ENCODE data around the gene CD44.

The CD44 gene

DNA sequence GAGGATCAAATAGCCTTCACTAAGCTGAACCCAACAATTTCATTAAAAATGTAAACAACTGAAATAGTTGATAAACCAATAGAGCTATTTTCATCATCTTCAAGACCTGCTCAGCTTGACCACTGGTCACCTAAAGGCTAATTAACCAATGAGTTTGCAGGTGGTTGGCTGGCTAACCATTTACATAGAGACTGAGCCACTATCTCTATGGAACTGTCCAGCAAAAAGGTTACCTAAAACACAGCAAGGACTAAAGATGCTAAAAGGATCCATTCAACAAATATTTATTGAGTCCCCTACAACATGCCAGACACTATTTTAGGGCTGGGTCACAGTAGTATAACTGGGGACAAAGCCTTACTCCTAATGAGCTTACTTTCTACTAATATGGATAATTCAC is 123.8 kb downstream of the CD44 start:
- no peak for ATAC-seq
- no peak for TF ChIP-seq CSRNP3 (CRISPR knock-in tag; IDR thresholded peaks at IDR 0.05)
- TF ChIP-seq PPARA (CRISPR knock-in tag; IDR thresholded peaks at IDR 0.05; ENCODE audit: borderline replicate concordance): no peak
- no peak for TF ChIP-seq ESRRG (CRISPR knock-in tag; IDR thresholded peaks at IDR 0.05)
- TF ChIP-seq GLIS3 (CRISPR knock-in tag; IDR thresholded peaks at IDR 0.05): no peak
- TF ChIP-seq CSDC2 (CRISPR knock-in tag; IDR thresholded peaks at IDR 0.05): no peak
- TF ChIP-seq ZFP3 (CRISPR knock-in tag; IDR thresholded peaks at IDR 0.05): no peak
- TF ChIP-seq ARNTL (CRISPR knock-in tag; IDR thresholded peaks at IDR 0.05; ENCODE audit: borderline replicate concordance, low read depth): no peak
- TF ChIP-seq PATZ1 (CRISPR knock-in tag; IDR thresholded peaks at IDR 0.05; ENCODE audit: borderline replicate concordance): no peak
- TF ChIP-seq ZNF565 (CRISPR knock-in tag; conservative IDR thresholded peaks at IDR 0.05; ENCODE audit: low read depth): no peak
- TF ChIP-seq, protein P1, sequence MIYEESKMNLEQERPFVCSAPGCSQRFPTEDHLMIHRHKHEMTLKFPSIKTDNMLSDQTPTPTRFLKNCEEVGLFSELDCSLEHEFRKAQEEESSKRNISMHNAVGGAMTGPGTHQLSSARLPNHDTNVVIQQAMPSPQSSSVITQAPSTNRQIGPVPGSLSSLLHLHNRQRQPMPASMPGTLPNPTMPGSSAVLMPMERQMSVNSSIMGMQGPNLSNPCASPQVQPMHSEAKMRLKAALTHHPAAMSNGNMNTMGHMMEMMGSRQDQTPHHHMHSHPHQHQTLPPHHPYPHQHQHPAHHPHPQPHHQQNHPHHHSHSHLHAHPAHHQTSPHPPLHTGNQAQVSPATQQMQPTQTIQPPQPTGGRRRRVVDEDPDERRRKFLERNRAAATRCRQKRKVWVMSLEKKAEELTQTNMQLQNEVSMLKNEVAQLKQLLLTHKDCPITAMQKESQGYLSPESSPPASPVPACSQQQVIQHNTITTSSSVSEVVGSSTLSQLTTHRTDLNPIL (CRISPR knock-in tag; IDR thresholded peaks at IDR 0.05; ENCODE audit: low read depth): no peak
- no peak for TF ChIP-seq OSR1 (CRISPR knock-in tag; IDR thresholded peaks at IDR 0.05)
- TF ChIP-seq ZC3H10 (CRISPR knock-in tag; IDR thresholded peaks at IDR 0.05): no peak
- no peak for TF ChIP-seq ZFP30 (CRISPR knock-in tag; IDR thresholded peaks at IDR 0.05)
- no peak for TF ChIP-seq TOX (CRISPR knock-in tag; IDR thresholded peaks at IDR 0.05; ENCODE audit: borderline replicate concordance)
- TF ChIP-seq ISL1 (CRISPR knock-in tag; IDR thresholded peaks at IDR 0.05): no peak
- TF ChIP-seq RARB (CRISPR knock-in tag; IDR thresholded peaks at IDR 0.05): no peak

DNA sequence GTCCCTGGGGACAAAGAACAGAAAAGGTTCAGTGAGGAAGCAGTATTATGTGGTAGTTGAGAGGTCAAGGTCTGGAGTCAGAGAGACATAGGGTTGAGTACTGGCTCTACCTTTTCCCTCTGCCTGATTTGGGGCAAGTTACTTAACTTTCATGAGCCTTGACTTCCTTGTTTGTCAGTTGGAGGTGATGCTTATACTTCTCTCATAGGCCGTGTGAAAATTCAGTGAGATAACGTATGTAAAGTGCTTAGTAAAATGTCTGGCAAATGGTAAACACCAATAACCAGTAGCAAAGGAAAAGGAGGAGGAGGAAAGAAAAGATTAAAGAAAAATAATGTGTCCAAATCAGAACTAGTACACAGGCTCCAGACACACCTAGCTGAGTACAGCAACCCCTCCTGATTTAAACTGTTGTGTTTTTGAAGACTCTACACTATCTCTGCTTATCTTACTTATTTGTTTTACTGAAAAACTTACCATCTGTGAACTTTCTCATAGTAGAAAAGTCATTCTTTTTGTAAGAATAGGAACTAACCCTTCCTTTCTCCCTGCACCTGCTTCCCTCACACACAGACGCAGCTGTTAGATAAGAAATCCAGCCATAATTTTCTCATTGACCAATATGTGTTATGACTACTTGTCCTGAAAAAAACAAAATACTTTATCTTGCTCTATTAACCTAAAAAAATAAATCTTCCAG is 126.9 kb downstream of the CD44 start:
- no peak for ATAC-seq
- no peak for TF ChIP-seq PPARA (CRISPR knock-in tag; IDR thresholded peaks at IDR 0.05; ENCODE audit: borderline replicate concordance)
- no peak for TF ChIP-seq ZFP3 (CRISPR knock-in tag; IDR thresholded peaks at IDR 0.05)
- TF ChIP-seq RARB (CRISPR knock-in tag; IDR thresholded peaks at IDR 0.05): no peak
- TF ChIP-seq, protein P2, sequence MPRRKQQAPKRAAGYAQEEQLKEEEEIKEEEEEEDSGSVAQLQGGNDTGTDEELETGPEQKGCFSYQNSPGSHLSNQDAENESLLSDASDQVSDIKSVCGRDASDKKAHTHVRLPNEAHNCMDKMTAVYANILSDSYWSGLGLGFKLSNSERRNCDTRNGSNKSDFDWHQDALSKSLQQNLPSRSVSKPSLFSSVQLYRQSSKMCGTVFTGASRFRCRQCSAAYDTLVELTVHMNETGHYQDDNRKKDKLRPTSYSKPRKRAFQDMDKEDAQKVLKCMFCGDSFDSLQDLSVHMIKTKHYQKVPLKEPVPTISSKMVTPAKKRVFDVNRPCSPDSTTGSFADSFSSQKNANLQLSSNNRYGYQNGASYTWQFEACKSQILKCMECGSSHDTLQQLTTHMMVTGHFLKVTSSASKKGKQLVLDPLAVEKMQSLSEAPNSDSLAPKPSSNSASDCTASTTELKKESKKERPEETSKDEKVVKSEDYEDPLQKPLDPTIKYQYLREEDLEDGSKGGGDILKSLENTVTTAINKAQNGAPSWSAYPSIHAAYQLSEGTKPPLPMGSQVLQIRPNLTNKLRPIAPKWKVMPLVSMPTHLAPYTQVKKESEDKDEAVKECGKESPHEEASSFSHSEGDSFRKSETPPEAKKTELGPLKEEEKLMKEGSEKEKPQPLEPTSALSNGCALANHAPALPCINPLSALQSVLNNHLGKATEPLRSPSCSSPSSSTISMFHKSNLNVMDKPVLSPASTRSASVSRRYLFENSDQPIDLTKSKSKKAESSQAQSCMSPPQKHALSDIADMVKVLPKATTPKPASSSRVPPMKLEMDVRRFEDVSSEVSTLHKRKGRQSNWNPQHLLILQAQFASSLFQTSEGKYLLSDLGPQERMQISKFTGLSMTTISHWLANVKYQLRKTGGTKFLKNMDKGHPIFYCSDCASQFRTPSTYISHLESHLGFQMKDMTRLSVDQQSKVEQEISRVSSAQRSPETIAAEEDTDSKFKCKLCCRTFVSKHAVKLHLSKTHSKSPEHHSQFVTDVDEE (CRISPR knock-in tag; IDR thresholded peaks at IDR 0.05): no peak
- TF ChIP-seq, protein P3, sequence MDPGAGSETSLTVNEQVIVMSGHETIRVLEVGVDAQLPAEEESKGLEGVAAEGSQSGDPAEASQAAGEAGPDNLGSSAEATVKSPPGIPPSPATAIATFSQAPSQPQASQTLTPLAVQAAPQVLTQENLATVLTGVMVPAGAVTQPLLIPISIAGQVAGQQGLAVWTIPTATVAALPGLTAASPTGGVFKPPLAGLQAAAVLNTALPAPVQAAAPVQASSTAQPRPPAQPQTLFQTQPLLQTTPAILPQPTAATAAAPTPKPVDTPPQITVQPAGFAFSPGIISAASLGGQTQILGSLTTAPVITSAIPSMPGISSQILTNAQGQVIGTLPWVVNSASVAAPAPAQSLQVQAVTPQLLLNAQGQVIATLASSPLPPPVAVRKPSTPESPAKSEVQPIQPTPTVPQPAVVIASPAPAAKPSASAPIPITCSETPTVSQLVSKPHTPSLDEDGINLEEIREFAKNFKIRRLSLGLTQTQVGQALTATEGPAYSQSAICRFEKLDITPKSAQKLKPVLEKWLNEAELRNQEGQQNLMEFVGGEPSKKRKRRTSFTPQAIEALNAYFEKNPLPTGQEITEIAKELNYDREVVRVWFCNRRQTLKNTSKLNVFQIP (CRISPR knock-in tag; IDR thresholded peaks at IDR 0.05; ENCODE audit: borderline replicate concordance, low read depth): no peak
- TF ChIP-seq GLIS3 (CRISPR knock-in tag; IDR thresholded peaks at IDR 0.05): no peak
- TF ChIP-seq ZNF565 (CRISPR knock-in tag; conservative IDR thresholded peaks at IDR 0.05; ENCODE audit: low read depth): no peak
- no peak for TF ChIP-seq ZC3H10 (CRISPR knock-in tag; IDR thresholded peaks at IDR 0.05)
- TF ChIP-seq, protein P1 (CRISPR knock-in tag; IDR thresholded peaks at IDR 0.05; ENCODE audit: low read depth): no peak
- no peak for TF ChIP-seq TCF4 (CRISPR knock-in tag; IDR thresholded peaks at IDR 0.05; ENCODE audit: borderline replicate concordance)
- TF ChIP-seq CSDC2 (CRISPR knock-in tag; IDR thresholded peaks at IDR 0.05): no peak
- no peak for TF ChIP-seq BACH2 (CRISPR knock-in tag; IDR thresholded peaks at IDR 0.05; ENCODE audit: borderline replicate concordance)
- no peak for TF ChIP-seq TOX (CRISPR knock-in tag; IDR thresholded peaks at IDR 0.05; ENCODE audit: borderline replicate concordance)
- TF ChIP-seq ARNTL (CRISPR knock-in tag; IDR thresholded peaks at IDR 0.05; ENCODE audit: borderline replicate concordance, low read depth): no peak
- no peak for TF ChIP-seq OSR1 (CRISPR knock-in tag; IDR thresholded peaks at IDR 0.05)
- TF ChIP-seq ZNF8 (CRISPR knock-in tag; IDR thresholded peaks at IDR 0.05): no peak
- TF ChIP-seq ZFP30 (CRISPR knock-in tag; IDR thresholded peaks at IDR 0.05): no peak
- no peak for TF ChIP-seq ISL1 (CRISPR knock-in tag; IDR thresholded peaks at IDR 0.05)
- TF ChIP-seq CSRNP3 (CRISPR knock-in tag; IDR thresholded peaks at IDR 0.05): no peak
- TF ChIP-seq ESRRG (CRISPR knock-in tag; IDR thresholded peaks at IDR 0.05): no peak
